WTC11 (cell line): ENCODE results near the gene PWP1. TPM values are rescaled to one million over a fixed set of nuclear protein-coding genes. Genes with fewer than 3 reads are reported as not detected.

ENCODE experiments used
- ATAC-seq: fragments of 200-7000 bp; cut with Tn5 transposase; 2 replicates; pipeline ENCODE4 v1.10.0; 2021; ENCODE audit warnings: mild to moderate bottlenecking, moderate library complexity
- CTCF ChIA-PET: fragments of 300-600 bp; sonication (Branson Sonifier 250); formaldehyde crosslinking; loops from one replicate; lab custom pipeline; 2021; ENCODE audit warnings: antibody characterized with exemption; lab: Charles Lee
- POLR2A ChIA-PET: fragments of 350-600 bp; sonication (Branson Sonifier 250); formaldehyde crosslinking; loops from one replicate; lab custom pipeline; 2021; ENCODE audit warnings: antibody characterized with exemption; lab: Charles Lee
- DNase-seq: peaks from one replicate; pipeline ENCODE4 v3.0.0; 2021; ENCODE audit warnings: low spot score
- H3K27ac Mint-ChIP-seq: 2 replicates; pipeline ENCODE4 v1.8.0; 2021; ENCODE audit warnings: mixed read lengths
- H3K27me3 Mint-ChIP-seq: 2 replicates; pipeline ENCODE4 v1.8.0; 2021; ENCODE audit warnings: low read depth, mild to moderate bottlenecking, moderate library complexity, mixed read lengths
- H3K36me3 Mint-ChIP-seq: 2 replicates; pipeline ENCODE4 v1.8.0; 2021; ENCODE audit warnings: mixed read lengths
- H3K4me1 Mint-ChIP-seq: 2 replicates; pipeline ENCODE4 v1.8.0; 2022; ENCODE audit warnings: mixed read lengths
- H3K4me3 Mint-ChIP-seq: 2 replicates; pipeline ENCODE4 v1.8.0; 2021; ENCODE audit warnings: mild to moderate bottlenecking, moderate library complexity, mixed read lengths
- H3K9me3 Mint-ChIP-seq: 2 replicates; pipeline ENCODE4 v1.8.0; 2021; ENCODE audit warnings: mixed read lengths
- ATF3 ChIP-seq: sonication (generic); formaldehyde crosslinking; conservative IDR thresholded peaks from 2 replicates; pipeline ENCODE4 v1.8.1; 2022; ENCODE audit warnings: mild to moderate bottlenecking, missing genetic modification reagents
- CREM ChIP-seq: sonication (generic); formaldehyde crosslinking; IDR thresholded peaks from 2 replicates; pipeline ENCODE4 v1.8.1; 2022; ENCODE audit warnings: mild to moderate bottlenecking, missing genetic modification reagents, moderate library complexity
- E2F4 ChIP-seq: sonication (generic); formaldehyde crosslinking; IDR thresholded peaks from 2 replicates; pipeline ENCODE4 v1.8.1; 2022; ENCODE audit warnings: low read depth, mild to moderate bottlenecking, moderate library complexity, missing genetic modification reagents, borderline replicate concordance
- FOXP1 ChIP-seq: sonication (generic); formaldehyde crosslinking; IDR thresholded peaks from 2 replicates; pipeline ENCODE4 v1.8.0; 2022; ENCODE audit warnings: missing genetic modification reagents, mild to moderate bottlenecking, moderate library complexity, borderline replicate concordance
- GABPB1 ChIP-seq: sonication (generic); formaldehyde crosslinking; IDR thresholded peaks from 2 replicates; pipeline ENCODE4 v1.8.1; 2023; ENCODE audit warnings: mild to moderate bottlenecking, missing genetic modification reagents
- IRF2 ChIP-seq: sonication (generic); formaldehyde crosslinking; IDR thresholded peaks from 2 replicates; pipeline ENCODE4 v1.8.0; 2022; ENCODE audit warnings: low read depth, missing genetic modification reagents, borderline replicate concordance
- MAX ChIP-seq: sonication (generic); formaldehyde crosslinking; IDR thresholded peaks from 2 replicates; pipeline ENCODE4 v1.8.0; 2022; ENCODE audit warnings: mild to moderate bottlenecking, missing genetic modification reagents
- MXD4 ChIP-seq: fragments of 250-450 bp; sonication (Bioruptor Pico); IDR thresholded peaks from 2 replicates; pipeline ENCODE4 v1.8.0; 2021; ENCODE audit warnings: mild to moderate bottlenecking, moderate library complexity, borderline replicate concordance
- MYBL2 ChIP-seq: sonication (generic); formaldehyde crosslinking; IDR thresholded peaks from 2 replicates; pipeline ENCODE4 v1.8.1; 2023; ENCODE audit warnings: mild to moderate bottlenecking, moderate library complexity, missing genetic modification reagents
- NFATC4 ChIP-seq: fragments of 250-450 bp; sonication (Bioruptor Pico); IDR thresholded peaks from 2 replicates; pipeline ENCODE4 v1.9.0; 2021; ENCODE audit warnings: mild to moderate bottlenecking
- NFE2L1 ChIP-seq: sonication (generic); formaldehyde crosslinking; IDR thresholded peaks from 2 replicates; pipeline ENCODE4 v1.8.1; 2023; ENCODE audit warnings: missing genetic modification reagents
- PRRX2 ChIP-seq: fragments of 250-450 bp; sonication (Bioruptor Pico); IDR thresholded peaks from 2 replicates; pipeline ENCODE4 v1.8.0; 2021; ENCODE audit warnings: mild to moderate bottlenecking
- TCF7 ChIP-seq: sonication (generic); formaldehyde crosslinking; IDR thresholded peaks from 2 replicates; pipeline ENCODE4 v1.8.0; 2022; ENCODE audit warnings: mild to moderate bottlenecking, low read depth, missing genetic modification reagents, moderate library complexity
- USF2 ChIP-seq: sonication (generic); formaldehyde crosslinking; IDR thresholded peaks from 2 replicates; pipeline ENCODE4 v1.8.1; 2023; ENCODE audit warnings: mild to moderate bottlenecking, missing genetic modification reagents, moderate library complexity
- ZNF317 ChIP-seq: sonication (generic); formaldehyde crosslinking; IDR thresholded peaks from 2 replicates; pipeline ENCODE4 v1.8.1; 2023; ENCODE audit warnings: low read depth, mild to moderate bottlenecking, moderate library complexity, missing genetic modification reagents, borderline replicate concordance
- ZNF423 ChIP-seq: fragments of 250-450 bp; sonication (Bioruptor Pico); IDR thresholded peaks from 2 replicates; pipeline ENCODE4 v2.1.2; 2022; ENCODE audit warnings: mild to moderate bottlenecking, moderate library complexity
- ZSCAN18 ChIP-seq: fragments of 250-450 bp; sonication (Bioruptor Pico); IDR thresholded peaks from 2 replicates; pipeline ENCODE4 v2.1.2; 2022; ENCODE audit warnings: mild to moderate bottlenecking, moderate library complexity
- total RNA-seq: library from RNA; stranded (reverse); gene quantifications from 3 replicates; pipeline ENCODE4 v1.2.3, GENCODE V29; 2021
- TF ChIP-seq, protein P1 (sequence below): fragments of 250-450 bp; sonication (Bioruptor Pico); IDR thresholded peaks from 2 replicates; pipeline ENCODE4 v1.8.0; 2021; ENCODE audit warnings: mild to moderate bottlenecking
- TF ChIP-seq, protein P2 (sequence below): sonication (generic); formaldehyde crosslinking; IDR thresholded peaks from 2 replicates; pipeline ENCODE4 v1.8.1; 2023; ENCODE audit warnings: mild to moderate bottlenecking, missing genetic modification reagents
- TF ChIP-seq, protein P3 (sequence below): sonication (generic); formaldehyde crosslinking; IDR thresholded peaks from 2 replicates; pipeline ENCODE4 v1.8.0; 2023; ENCODE audit warnings: missing genetic modification reagents
- TF ChIP-seq, protein P4 (sequence below): sonication (generic); formaldehyde crosslinking; IDR thresholded peaks from 2 replicates; pipeline ENCODE4 v1.8.1; 2023; ENCODE audit warnings: mild to moderate bottlenecking, missing genetic modification reagents, borderline replicate concordance

The PWP1 gene
- total RNA-seq, 1 experiment from 2014 or later: 54.2 TPM

DNA sequence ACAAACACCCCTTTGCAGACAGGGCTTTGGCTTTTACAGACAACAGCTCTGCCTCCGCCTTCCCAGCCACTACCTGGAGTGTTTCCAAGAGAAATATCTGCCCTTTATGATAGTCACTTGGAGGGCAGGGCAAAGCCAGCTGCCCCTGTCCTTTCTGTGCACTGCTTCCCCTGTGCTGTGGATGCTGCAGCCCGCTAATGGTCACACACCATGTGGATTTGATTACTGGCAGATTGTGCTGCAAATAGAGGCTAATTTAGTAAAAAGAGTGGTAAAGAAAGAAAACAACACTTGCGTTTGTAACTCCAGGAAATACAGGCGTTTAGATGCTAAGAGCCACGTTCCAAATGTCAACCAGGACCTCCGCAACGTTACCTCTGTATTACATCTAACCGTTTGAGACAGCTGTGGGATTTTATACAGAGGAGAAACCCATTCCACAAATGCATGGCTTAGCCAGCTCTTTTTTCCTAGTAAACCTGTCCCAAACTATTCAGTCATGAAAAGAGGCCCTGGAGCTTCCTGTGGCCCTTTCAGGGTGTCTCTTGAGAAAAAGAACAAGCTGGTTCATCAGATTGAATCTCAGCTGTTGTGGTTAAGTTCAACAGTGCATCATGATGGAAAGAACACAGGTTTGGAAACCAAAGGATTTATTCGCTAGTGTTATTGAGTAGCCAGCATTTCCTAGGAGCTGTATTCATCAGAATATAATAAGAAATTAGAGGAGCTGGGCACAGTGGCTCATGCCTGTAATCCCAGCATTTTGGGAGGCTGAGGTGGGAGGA lies 30.1 kb upstream of the PWP1 start:
- no peaks in the 10 kb centered on the region for H3K36me3 Mint-ChIP-seq
- POLR2A ChIA-PET: no interaction called here
- H3K27ac Mint-ChIP-seq: peak overlapping the region; percentile 88
- no peak for DNase-seq
- TF ChIP-seq TCF7 (no peak), FOXP1 (no peak), NFATC4 (CRISPR knock-in tag) (no peak), ZSCAN18 (CRISPR knock-in tag) (no peak), ZNF317 (CRISPR knock-in tag) (no peak), USF2 (no peak), PRRX2 (CRISPR knock-in tag) (no peak)
- no peaks in the 10 kb centered on the region for H3K27me3 Mint-ChIP-seq
- no peaks in the 10 kb centered on the region for H3K9me3 Mint-ChIP-seq
- no peak for ATAC-seq
- no peak overlapping the region for H3K4me3 Mint-ChIP-seq
- H3K4me1 Mint-ChIP-seq: peaks cover 44% of the 10 kb centered on the region
- CTCF ChIA-PET: interaction anchor here (0.7 to 1.9 kb wide), 5 partner anchors 16 to 1955 kb away, joined by 3 to 14 read pairs (median 3); no protein-coding TSS in a partner anchor

DNA sequence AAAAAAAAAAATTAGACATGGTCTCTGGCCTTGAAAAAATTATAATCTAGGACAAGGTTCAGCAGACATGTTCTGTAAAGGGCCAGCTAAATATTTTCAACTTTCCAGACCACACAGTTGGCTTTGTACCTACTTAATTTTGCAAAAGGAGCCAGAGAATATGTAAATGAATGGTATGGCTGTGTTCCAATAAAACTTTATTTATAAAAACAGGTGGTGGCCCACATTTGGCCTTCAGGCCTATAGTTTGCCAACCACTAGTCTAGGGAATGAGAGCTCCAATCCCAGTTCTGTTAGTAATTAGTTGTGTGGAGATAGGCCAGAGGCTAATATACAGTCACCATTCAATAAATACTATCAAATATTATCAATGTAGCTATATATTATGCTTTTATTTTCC lies 29.3 kb upstream of the PWP1 start:
- no peaks in the 10 kb centered on the region for H3K27me3 Mint-ChIP-seq
- no peaks in the 10 kb centered on the region for H3K36me3 Mint-ChIP-seq
- no peak for ATAC-seq
- peaks cover 48% of the 10 kb centered on the region for H3K4me1 Mint-ChIP-seq
- ChIA-PET POLR2A (no interaction called here), CTCF (interaction anchor here (0.7 to 1.9 kb wide), 4 partner anchors 15 to 1954 kb away, joined by 3 to 14 read pairs (median 8); no protein-coding TSS in a partner anchor)
- DNase-seq: no peak
- no peaks in the 10 kb centered on the region for H3K9me3 Mint-ChIP-seq
- TF ChIP-seq ZNF423 (CRISPR knock-in tag) (no peak), MXD4 (no peak), NFE2L1 (CRISPR knock-in tag) (no peak), IRF2 (CRISPR knock-in tag) (no peak), MAX (CRISPR knock-in tag) (no peak), E2F4 (CRISPR knock-in tag) (no peak), ATF3 (CRISPR knock-in tag) (no peak), CREM (CRISPR knock-in tag) (no peak), GABPB1 (CRISPR knock-in tag) (no peak), MYBL2 (CRISPR knock-in tag) (no peak)
- TF ChIP-seq, protein P1, sequence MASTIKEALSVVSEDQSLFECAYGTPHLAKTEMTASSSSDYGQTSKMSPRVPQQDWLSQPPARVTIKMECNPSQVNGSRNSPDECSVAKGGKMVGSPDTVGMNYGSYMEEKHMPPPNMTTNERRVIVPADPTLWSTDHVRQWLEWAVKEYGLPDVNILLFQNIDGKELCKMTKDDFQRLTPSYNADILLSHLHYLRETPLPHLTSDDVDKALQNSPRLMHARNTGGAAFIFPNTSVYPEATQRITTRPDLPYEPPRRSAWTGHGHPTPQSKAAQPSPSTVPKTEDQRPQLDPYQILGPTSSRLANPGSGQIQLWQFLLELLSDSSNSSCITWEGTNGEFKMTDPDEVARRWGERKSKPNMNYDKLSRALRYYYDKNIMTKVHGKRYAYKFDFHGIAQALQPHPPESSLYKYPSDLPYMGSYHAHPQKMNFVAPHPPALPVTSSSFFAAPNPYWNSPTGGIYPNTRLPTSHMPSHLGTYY (CRISPR knock-in tag): no peak
- TF ChIP-seq, protein P2, sequence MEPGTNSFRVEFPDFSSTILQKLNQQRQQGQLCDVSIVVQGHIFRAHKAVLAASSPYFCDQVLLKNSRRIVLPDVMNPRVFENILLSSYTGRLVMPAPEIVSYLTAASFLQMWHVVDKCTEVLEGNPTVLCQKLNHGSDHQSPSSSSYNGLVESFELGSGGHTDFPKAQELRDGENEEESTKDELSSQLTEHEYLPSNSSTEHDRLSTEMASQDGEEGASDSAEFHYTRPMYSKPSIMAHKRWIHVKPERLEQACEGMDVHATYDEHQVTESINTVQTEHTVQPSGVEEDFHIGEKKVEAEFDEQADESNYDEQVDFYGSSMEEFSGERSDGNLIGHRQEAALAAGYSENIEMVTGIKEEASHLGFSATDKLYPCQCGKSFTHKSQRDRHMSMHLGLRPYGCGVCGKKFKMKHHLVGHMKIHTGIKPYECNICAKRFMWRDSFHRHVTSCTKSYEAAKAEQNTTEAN (CRISPR knock-in tag): no peak
- TF ChIP-seq, protein P3, sequence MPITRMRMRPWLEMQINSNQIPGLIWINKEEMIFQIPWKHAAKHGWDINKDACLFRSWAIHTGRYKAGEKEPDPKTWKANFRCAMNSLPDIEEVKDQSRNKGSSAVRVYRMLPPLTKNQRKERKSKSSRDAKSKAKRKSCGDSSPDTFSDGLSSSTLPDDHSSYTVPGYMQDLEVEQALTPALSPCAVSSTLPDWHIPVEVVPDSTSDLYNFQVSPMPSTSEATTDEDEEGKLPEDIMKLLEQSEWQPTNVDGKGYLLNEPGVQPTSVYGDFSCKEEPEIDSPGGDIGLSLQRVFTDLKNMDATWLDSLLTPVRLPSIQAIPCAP (CRISPR knock-in tag): no peak
- TF ChIP-seq, protein P4, sequence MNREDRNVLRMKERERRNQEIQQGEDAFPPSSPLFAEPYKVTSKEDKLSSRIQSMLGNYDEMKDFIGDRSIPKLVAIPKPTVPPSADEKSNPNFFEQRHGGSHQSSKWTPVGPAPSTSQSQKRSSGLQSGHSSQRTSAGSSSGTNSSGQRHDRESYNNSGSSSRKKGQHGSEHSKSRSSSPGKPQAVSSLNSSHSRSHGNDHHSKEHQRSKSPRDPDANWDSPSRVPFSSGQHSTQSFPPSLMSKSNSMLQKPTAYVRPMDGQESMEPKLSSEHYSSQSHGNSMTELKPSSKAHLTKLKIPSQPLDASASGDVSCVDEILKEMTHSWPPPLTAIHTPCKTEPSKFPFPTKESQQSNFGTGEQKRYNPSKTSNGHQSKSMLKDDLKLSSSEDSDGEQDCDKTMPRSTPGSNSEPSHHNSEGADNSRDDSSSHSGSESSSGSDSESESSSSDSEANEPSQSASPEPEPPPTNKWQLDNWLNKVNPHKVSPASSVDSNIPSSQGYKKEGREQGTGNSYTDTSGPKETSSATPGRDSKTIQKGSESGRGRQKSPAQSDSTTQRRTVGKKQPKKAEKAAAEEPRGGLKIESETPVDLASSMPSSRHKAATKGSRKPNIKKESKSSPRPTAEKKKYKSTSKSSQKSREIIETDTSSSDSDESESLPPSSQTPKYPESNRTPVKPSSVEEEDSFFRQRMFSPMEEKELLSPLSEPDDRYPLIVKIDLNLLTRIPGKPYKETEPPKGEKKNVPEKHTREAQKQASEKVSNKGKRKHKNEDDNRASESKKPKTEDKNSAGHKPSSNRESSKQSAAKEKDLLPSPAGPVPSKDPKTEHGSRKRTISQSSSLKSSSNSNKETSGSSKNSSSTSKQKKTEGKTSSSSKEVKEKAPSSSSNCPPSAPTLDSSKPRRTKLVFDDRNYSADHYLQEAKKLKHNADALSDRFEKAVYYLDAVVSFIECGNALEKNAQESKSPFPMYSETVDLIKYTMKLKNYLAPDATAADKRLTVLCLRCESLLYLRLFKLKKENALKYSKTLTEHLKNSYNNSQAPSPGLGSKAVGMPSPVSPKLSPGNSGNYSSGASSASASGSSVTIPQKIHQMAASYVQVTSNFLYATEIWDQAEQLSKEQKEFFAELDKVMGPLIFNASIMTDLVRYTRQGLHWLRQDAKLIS: no peak
- H3K27ac Mint-ChIP-seq: no peak overlapping the region
- no peak overlapping the region for H3K4me3 Mint-ChIP-seq
